CD14-positive monocyte (primary cell): ENCODE data around the gene VGF. TPM values are rescaled to one million over a fixed set of nuclear protein-coding genes. Genes with fewer than 3 reads are reported as not detected.
A peak's percentile ranks its signal among the peaks of the same experiment; 100 is the strongest.

ENCODE experiments used
- DNase-seq, 3 donors: peaks; one replicate each; pipeline ENCODE4 v3.0.0-alpha.2; 2011 to 2022
- H2AFZ ChIP-seq: 2 replicates; pipeline ENCODE4 v1.6.0; 2012; ENCODE audit warnings: mild to moderate bottlenecking, low read depth, low read length, inconsistent platforms; ENCODE audit not compliant: insufficient read depth, poor library complexity, severe bottlenecking
- H3K27ac ChIP-seq, 2 donors: 1 replicate in 1 of 2; 2 replicates in 1 of 2; pipeline ENCODE4 v1.5.1; 2012 to 2013; ENCODE audit warnings: low read length in 2 of 2, control low read depth in 1 of 2, inconsistent platforms in 1 of 2, low read depth in 1 of 2, mild to moderate bottlenecking in 1 of 2
- H3K27me3 ChIP-seq, 2 donors: one replicate each; pipeline versions ENCODE4 v1.6.0 to v1.6.1; 2011 to 2013; ENCODE audit warnings: low read length in 2 of 2; ENCODE audit not compliant: control insufficient read depth in 2 of 2, insufficient read depth in 2 of 2
- H3K36me3 ChIP-seq, 2 donors: replicated peaks in 1 of 2; 1 replicate in 1 of 2; 2 replicates in 1 of 2; pipeline versions ENCODE4 v1.5.1 to v1.6.1; 2012 to 2013; ENCODE audit warnings: low read length in 2 of 2, control low read depth in 1 of 2, inconsistent platforms in 1 of 2, mild to moderate bottlenecking in 1 of 2; ENCODE audit not compliant: insufficient read depth in 2 of 2, control insufficient read depth in 1 of 2
- H3K4me1 ChIP-seq, 2 donors: 1 replicate in 1 of 2; 2 replicates in 1 of 2; pipeline versions ENCODE4 v1.5.1 to v1.6.1; 2012 to 2013; ENCODE audit warnings: low read length in 2 of 2, control low read depth in 1 of 2, inconsistent platforms in 1 of 2, mild to moderate bottlenecking in 1 of 2, moderate library complexity in 1 of 2; ENCODE audit not compliant: insufficient read depth in 2 of 2, control insufficient read depth in 1 of 2
- H3K4me2 ChIP-seq: replicated peaks from 2 replicates; pipeline ENCODE3; 2012; ENCODE audit warnings: low read length, moderate library complexity, mild to moderate bottlenecking; ENCODE audit not compliant: poor library complexity, severe bottlenecking; ENCODE audit errors: extremely low read depth
- H3K4me3 ChIP-seq, 3 experiments: fragments of 200-600 bp in 1 of 3; sonication (generic) in 1 of 3; replicated peaks in 1 of 3; 1 replicate in 2 of 3; 2 replicates in 1 of 3; pipeline ENCODE4 v1.5.1; 2011 to 2013; ENCODE audit warnings: low read length in 3 of 3, mild to moderate bottlenecking in 3 of 3, control low read depth in 2 of 3, low read depth in 2 of 3, inconsistent platforms in 1 of 3, moderate library complexity in 1 of 3
- H3K79me2 ChIP-seq: 2 replicates; pipeline ENCODE4 v1.6.0; 2012; ENCODE audit warnings: mild to moderate bottlenecking, control low read depth, inconsistent platforms, low read length, moderate library complexity; ENCODE audit not compliant: insufficient read depth
- H3K9ac ChIP-seq: 2 replicates; pipeline ENCODE4 v1.6.0; 2017; ENCODE audit warnings: low read length, mild to moderate bottlenecking; ENCODE audit not compliant: insufficient read depth, poor library complexity, severe bottlenecking
- H3K9me3 ChIP-seq, 2 donors: replicated peaks in 1 of 2; 1 replicate in 1 of 2; 2 replicates in 1 of 2; pipeline versions ENCODE4 v1.5.1 to v1.6.1; 2012 to 2013; ENCODE audit warnings: low read length in 2 of 2, control low read depth in 1 of 2; ENCODE audit not compliant: control insufficient read depth in 1 of 2, insufficient read depth in 1 of 2
- H4K20me1 ChIP-seq: 2 replicates; pipeline ENCODE4 v1.6.0; 2012; ENCODE audit warnings: mild to moderate bottlenecking, low read length, control low read depth, moderate library complexity; ENCODE audit not compliant: insufficient read depth
- H3K27ac Mint-ChIP-seq, 7 donors: one replicate each; pipeline ENCODE4 v1.8.0; 2020; ENCODE audit warnings: mild to moderate bottlenecking in 7 of 7, mixed read lengths in 7 of 7, moderate library complexity in 6 of 7, inconsistent platforms in 2 of 7
- H3K27me3 Mint-ChIP-seq, 3 donors: one replicate each; pipeline ENCODE4 v1.8.0; 2021 to 2022; ENCODE audit warnings: low read depth in 3 of 3, mild to moderate bottlenecking in 3 of 3, mixed read lengths in 3 of 3, moderate library complexity in 3 of 3, inconsistent platforms in 1 of 3
- H3K36me3 Mint-ChIP-seq, 2 donors: one replicate each; pipeline ENCODE4 v1.8.0; 2020; ENCODE audit warnings: mixed read lengths in 2 of 2, inconsistent platforms in 1 of 2, mild to moderate bottlenecking in 1 of 2
- H3K4me1 Mint-ChIP-seq: one replicate; pipeline ENCODE4 v1.8.0; 2020; ENCODE audit warnings: mild to moderate bottlenecking, mixed read lengths
- H3K4me3 Mint-ChIP-seq, 2 donors: one replicate each; pipeline ENCODE4 v1.8.0; 2020; ENCODE audit warnings: mild to moderate bottlenecking in 2 of 2, mixed read lengths in 2 of 2, moderate library complexity in 1 of 2
- H3K9me3 Mint-ChIP-seq, 7 donors: one replicate each; pipeline ENCODE4 v1.8.0; 2020 to 2022; ENCODE audit warnings: mixed read lengths in 7 of 7, mild to moderate bottlenecking in 6 of 7, moderate library complexity in 6 of 7, inconsistent platforms in 2 of 7
- CTCF ChIP-seq: fragments of 200-600 bp; IDR thresholded peaks from one replicate; pipeline ENCODE4 v1.8.0; 2022; ENCODE audit warnings: antibody characterized with exemption, mild to moderate bottlenecking
- WGBS: methylation state at CpG from one replicate; pipeline ENCODE4 v1.1.5; 2013; ENCODE audit warnings: missing lambda C conversion rate; ENCODE audit not compliant: insufficient coverage; 5-methylcytosine and 5-hydroxymethylcytosine counted together
- intact Hi-C, 2 donors: fragments of 100-400 bp; cut with micrococcal nuclease; formaldehyde crosslinking; loops; one replicate each; pipeline versions ENCODE4 v1.15.0 to v1.15.1; 2023
- polyA minus RNA-seq: library from RNA; depleted of rRNA, polyadenylated mRNA; stranded (reverse); fragments of >200 nt; gene quantifications from 2 replicates; pipeline ENCODE4 v1.2.3, GENCODE V29; 2012
- polyA plus RNA-seq, 3 donors: library from polyadenylated mRNA; depleted of rRNA in 1 of 3; unstranded in 2 of 3; stranded (reverse) in 1 of 3; fragments of 300-500 nt in 2 of 3; fragments of >200 nt in 1 of 3; fragmentation: Illumina TruSeq in 2 of 3; gene quantifications; 1 replicate in 2 of 3; 2 replicates in 1 of 3; pipeline ENCODE4 v1.2.3, GENCODE V29; 2012 to 2021
- total RNA-seq, 12 experiments: library from RNA in 1 of 12; stranded (reverse) in 1 of 12; fragments of 120-200 nt in 1 of 12; gene quantifications; one replicate each; pipeline ENCODE4 v1.2.4 and lab custom pipeline; 2013 to 2026; ENCODE audit warnings: mixed read lengths in 6 of 12, inconsistent platforms in 1 of 12

The VGF gene
- total RNA-seq (2013): not detected
- polyA plus RNA-seq (not detected), polyA minus RNA-seq (not detected in 2 replicates), total RNA-seq (lab: John Stamatoyannopoulos, UW) (1.2 to 9.1 (median 3.2) reads per million in 11 experiments)

GRCh38 chr7:101165075-101165957 lies at the start of gene VGF:
TSS of gene VGF (minus strand) at chr7:101165569. CDS start at chr7:101164843, 726 bp downstream.
- peak within 1 kb of the TSS; percentile 59 for H3K4me2 ChIP-seq
- no peak within 1 kb of the TSS for H3K27ac ChIP-seq
- peak within 1 kb of the TSS in 3 of 7 donors; percentile 67 to 89 (median 85) for H3K27ac Mint-ChIP-seq
- H3K9me3 Mint-ChIP-seq: peaks cover 2 to 44% (median 18%) of the 10 kb centered on the region in 7 donors
- no peaks in the 10 kb centered on the region for H3K79me2 ChIP-seq
- H3K4me3 ChIP-seq: peak within 1 kb of the TSS in 1 of 3 experiments; percentile 50
- peaks cover 26 to 44% of the 10 kb centered on the region in 2 donors for H3K4me1 ChIP-seq
- TF ChIP-seq CTCF: no peak
- H2AFZ ChIP-seq: no peak within 1 kb of the TSS
- intact Hi-C loops: no loop called here
- 1% methylated on average over 55 of the region's 74 CpGs for WGBS
- peaks cover 43% of the 10 kb centered on the region for H3K4me1 Mint-ChIP-seq
- peaks cover 54 to 83% of the 10 kb centered on the region in 2 donors for H3K27me3 ChIP-seq
- peaks cover 6 to 18% of the 10 kb centered on the region in 2 donors for H3K9me3 ChIP-seq
- H3K9ac ChIP-seq: no peak within 1 kb of the TSS
- DNase-seq: peak; percentile 94 to 96 (median 95)
- peaks cover under 1 to 2% of the 10 kb centered on the region in 2 donors for H3K36me3 ChIP-seq
- H3K36me3 Mint-ChIP-seq: peaks cover 21 to 28% of the 10 kb centered on the region in 2 donors
- peak within 1 kb of the TSS; percentile 63 to 94 for H3K4me3 Mint-ChIP-seq
- H3K27me3 Mint-ChIP-seq: peaks cover 83 to 91% (median 86%) of the 10 kb centered on the region in 3 donors
- peaks cover 14% of the 10 kb centered on the region for H4K20me1 ChIP-seq

- no peak overlapping the region for H3K4me3 Mint-ChIP-seq
- intact Hi-C loops: no loop called here
- Histone ChIP-seq H3K36me3 (peaks cover 68 to 84% of the 10 kb centered on the region in 2 donors), H3K4me2 (no peak overlapping the region), H3K9me3 (no peaks in the 10 kb centered on the region), H2AFZ (no peak overlapping the region), H3K27ac (no peak overlapping the region), H4K20me1 (peaks cover 8% of the 10 kb centered on the region), H3K79me2 (peaks cover 13% of the 10 kb centered on the region), H3K27me3 (no peaks in the 10 kb centered on the region), H3K4me1 (peaks cover 14% of the 10 kb centered on the region in 2 donors), H3K4me3 (no peak overlapping the region), H3K9ac (no peak overlapping the region)
- peaks cover 60 to 88% of the 10 kb centered on the region in 2 donors for H3K36me3 Mint-ChIP-seq
- H3K27ac Mint-ChIP-seq: peak overlapping the region in 1 of 7 donors; percentile 19
- WGBS: 100% methylated on average over 5 of the region's 8 CpGs
- peaks cover 14% of the 10 kb centered on the region for H3K4me1 Mint-ChIP-seq
- no peaks in the 10 kb centered on the region for H3K9me3 Mint-ChIP-seq
- no peak for TF ChIP-seq CTCF
- DNase-seq: no peak
- no peaks in the 10 kb centered on the region for H3K27me3 Mint-ChIP-seq
Observed at GRCh38 chr7:101212014-101212413, 46.6 kb upstream of the VGF start.
